Left lung (tissue), 10 donors: ENCODE measurements around the gene CMSS1. TPM values are rescaled to one million over a fixed set of nuclear protein-coding genes. Genes with fewer than 3 reads are reported as not detected.

Experiments
- ATAC-seq: fragments of 200-7000 bp; cut with Tn5 transposase; one replicate; pipeline ENCODE4 v1.9.1; 2020; ENCODE audit warnings: moderate library complexity
- DNase-seq, 4 donors: peaks; one replicate each; pipeline ENCODE4 v3.0.0-alpha.2; 2013 to 2020
- H3K27ac ChIP-seq, 2 donors: fragments of 200-600 bp; sonication (generic) in 1 of 2; one replicate each; pipeline versions ENCODE4 v1.5.0 to v1.8.0; 2020 to 2021
- H3K27me3 ChIP-seq, 2 donors: fragments of 200-600 bp; sonication (generic) in 1 of 2; one replicate each; pipeline versions ENCODE4 v1.5.0 to v1.8.0; 2020 to 2021
- H3K36me3 ChIP-seq, 2 donors: fragments of 200-600 bp; sonication (generic) in 1 of 2; one replicate each; pipeline versions ENCODE4 v1.5.0 to v1.8.0; 2020 to 2021
- H3K4me1 ChIP-seq, 2 donors: fragments of 200-600 bp; one replicate each; pipeline ENCODE4 v1.8.0; 2021
- H3K4me3 ChIP-seq, 2 donors: fragments of 200-600 bp; sonication (generic) in 1 of 2; one replicate each; pipeline versions ENCODE4 v1.5.0 to v1.8.0; 2020 to 2021; ENCODE audit warnings: mild to moderate bottlenecking in 1 of 2
- H3K9me3 ChIP-seq, 2 donors: fragments of 200-600 bp; sonication (generic) in 1 of 2; one replicate each; pipeline versions ENCODE4 v1.5.0 to v1.8.0; 2020 to 2021
- intact Hi-C, 2 donors: fragments of 100-400 bp; cut with DNase I; formaldehyde crosslinking; loops; one replicate each; pipeline versions ENCODE4 v1.11.2 to v1.14.2; 2022
- polyA plus RNA-seq, 6 donors: library from polyadenylated mRNA; unstranded; fragments of 120-200 nt; gene quantifications; one replicate each; pipeline ENCODE4 v1.2.1, GENCODE V29; 2013; ENCODE audit not compliant: insufficient read length in 6 of 6
- total RNA-seq, 2 donors: library from RNA; stranded (reverse); fragmentation: NEBNext Ultra II Directional; extraction: Animal tissue kit (Norgen Biotek cat#: 25700); gene quantifications; one replicate each; pipeline ENCODE4 v1.2.1, GENCODE V29; 2021
- TF ChIP-seq, protein P1 (sequence below), 2 donors: fragments of 200-600 bp; sonication (generic) in 1 of 2; IDR thresholded peaks; one replicate each; pipeline versions ENCODE4 v1.5.0 to v1.8.0; 2021; ENCODE audit warnings: antibody characterized with exemption in 2 of 2
- donor health status: DM: no; HTN: yes; CAD: no.
- donor health status: DM: no; HTN: no; CAD: no.

The CMSS1 gene
- total and polyA plus RNA-seq, 8 donors: 13.4 to 51.0 (median 41.8) TPM

- Histone ChIP-seq H3K4me3 (no peak overlapping the region), H3K4me1 (peaks cover 17% of the 10 kb centered on the region in 2 donors), H3K27me3 (no peaks in the 10 kb centered on the region), H3K9me3 (no peaks in the 10 kb centered on the region), H3K27ac (no peak overlapping the region), H3K36me3 (no peaks in the 10 kb centered on the region)
- TF ChIP-seq, protein P1, sequence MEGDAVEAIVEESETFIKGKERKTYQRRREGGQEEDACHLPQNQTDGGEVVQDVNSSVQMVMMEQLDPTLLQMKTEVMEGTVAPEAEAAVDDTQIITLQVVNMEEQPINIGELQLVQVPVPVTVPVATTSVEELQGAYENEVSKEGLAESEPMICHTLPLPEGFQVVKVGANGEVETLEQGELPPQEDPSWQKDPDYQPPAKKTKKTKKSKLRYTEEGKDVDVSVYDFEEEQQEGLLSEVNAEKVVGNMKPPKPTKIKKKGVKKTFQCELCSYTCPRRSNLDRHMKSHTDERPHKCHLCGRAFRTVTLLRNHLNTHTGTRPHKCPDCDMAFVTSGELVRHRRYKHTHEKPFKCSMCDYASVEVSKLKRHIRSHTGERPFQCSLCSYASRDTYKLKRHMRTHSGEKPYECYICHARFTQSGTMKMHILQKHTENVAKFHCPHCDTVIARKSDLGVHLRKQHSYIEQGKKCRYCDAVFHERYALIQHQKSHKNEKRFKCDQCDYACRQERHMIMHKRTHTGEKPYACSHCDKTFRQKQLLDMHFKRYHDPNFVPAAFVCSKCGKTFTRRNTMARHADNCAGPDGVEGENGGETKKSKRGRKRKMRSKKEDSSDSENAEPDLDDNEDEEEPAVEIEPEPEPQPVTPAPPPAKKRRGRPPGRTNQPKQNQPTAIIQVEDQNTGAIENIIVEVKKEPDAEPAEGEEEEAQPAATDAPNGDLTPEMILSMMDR (IDR thresholded peaks at IDR 0.05): no peak
- intact Hi-C loops: no loop called here
- DNase-seq: no peak
- no peak for ATAC-seq
Measured at GRCh38 chr3:99943931-99944761, 126.5 kb downstream of the CMSS1 start.

- Histone ChIP-seq H3K9me3 (no peaks in the 10 kb centered on the region), H3K4me1 (peaks cover 14 to 17% of the 10 kb centered on the region in 2 donors), H3K4me3 (no peak overlapping the region), H3K27ac (peak overlapping the region in 1 of 2 donors; percentile 40), H3K36me3 (no peaks in the 10 kb centered on the region), H3K27me3 (no peaks in the 10 kb centered on the region)
- ATAC-seq (peak; percentile 79), DNase-seq (peak in 2 of 4 donors; percentile 45 to 53)
- TF ChIP-seq, protein P1 (IDR thresholded peaks at IDR 0.05): no peak
- intact Hi-C loops: no loop called here
Measured at GRCh38 chr3:99945328-99945995, 127.8 kb downstream of the CMSS1 start.

- Histone ChIP-seq H3K27ac (no peak overlapping the region), H3K4me1 (peaks cover 14 to 17% of the 10 kb centered on the region in 2 donors), H3K9me3 (no peaks in the 10 kb centered on the region), H3K4me3 (no peak overlapping the region), H3K36me3 (no peaks in the 10 kb centered on the region), H3K27me3 (no peaks in the 10 kb centered on the region)
- ATAC-seq (no peak), DNase-seq (no peak)
- TF ChIP-seq, protein P1 (IDR thresholded peaks at IDR 0.05): no peak
- intact Hi-C loops: no loop called here
Measured at GRCh38 chr3:99947356-99947755, 129.7 kb downstream of the CMSS1 start.

GRCh38 chr3:99948467-99949089 lies 130.9 kb downstream of the CMSS1 start:
- TF ChIP-seq, protein P1 (IDR thresholded peaks at IDR 0.05): no peak
- no peak for ATAC-seq
- Histone ChIP-seq H3K27me3 (no peaks in the 10 kb centered on the region), H3K4me3 (no peak overlapping the region), H3K27ac (peak overlapping the region in 1 of 2 donors; percentile 4), H3K9me3 (no peaks in the 10 kb centered on the region), H3K4me1 (peaks cover 14 to 17% of the 10 kb centered on the region in 2 donors), H3K36me3 (no peaks in the 10 kb centered on the region)
- DNase-seq: no peak
- intact Hi-C loops: no loop called here
